Measurements from ENCODE around the gene DTX3. TPM values are rescaled to one million over a fixed set of nuclear protein-coding genes. Genes with fewer than 3 reads are reported as not detected.
"Not testable (repeated sequence)": the region's sequence is repeated elsewhere in the genome, so short reads cannot be mapped to it uniquely, and the experiment has no call there.

The DTX3 gene
- total RNA-seq, 1 donor from 2014 or later, result 88.3 TPM

GRCh38 chr12:57640175-57641042 lies 35.8 kb downstream of the DTX3 start:
- Mint-ChIP-seq H3K9me3 (no peaks in the 10 kb centered on the region), H3K27me3 (ENCODE audit: low read depth) (peaks cover 51% of the 10 kb centered on the region), H3K36me3 (peaks cover 2% of the 10 kb centered on the region), H3K4me3 (no peak overlapping the region), H3K4me1 (no peaks in the 10 kb centered on the region), H3K27ac (no peak overlapping the region)
- no peak for TF ChIP-seq CTCF (IDR thresholded peaks at IDR 0.05; ENCODE audit: unreplicated experiment)
- DNase-seq (ENCODE audit: low spot score in 2 of 2, unreplicated experiment in 2 of 2), result no peak

GRCh38 chr12:57641699-57642442 lies 37.2 kb downstream of the DTX3 start:
- Mint-ChIP-seq H3K4me1 (no peaks in the 10 kb centered on the region), H3K27me3 (ENCODE audit: low read depth) (peaks cover 47% of the 10 kb centered on the region), H3K27ac (no peak overlapping the region), H3K4me3 (no peak overlapping the region), H3K9me3 (no peaks in the 10 kb centered on the region), H3K36me3 (peaks cover 3% of the 10 kb centered on the region)
- TF ChIP-seq CTCF (IDR thresholded peaks at IDR 0.05; ENCODE audit: unreplicated experiment), result no peak
- no peak for DNase-seq (ENCODE audit: low spot score in 2 of 2, unreplicated experiment in 2 of 2)

- H3K27ac Mint-ChIP-seq; H3K9me3 Mint-ChIP-seq; H3K4me3 Mint-ChIP-seq; DNase-seq (ENCODE audit: low spot score in 2 of 2, unreplicated experiment in 2 of 2); H3K4me1 Mint-ChIP-seq; H3K36me3 Mint-ChIP-seq: not testable (repeated sequence)
- peaks cover 11% of the 10 kb centered on the region for H3K27me3 Mint-ChIP-seq (ENCODE audit: low read depth)
These were observed 41.5 kb downstream of the DTX3 start for GRCh38 chr12:57645990-57646658.

GRCh38 chr12:57646659-57647049 lies 42.0 kb downstream of the DTX3 start:
- not testable (repeated sequence) for H3K4me1 Mint-ChIP-seq; H3K9me3 Mint-ChIP-seq; H3K4me3 Mint-ChIP-seq; H3K27me3 Mint-ChIP-seq (ENCODE audit: low read depth); H3K36me3 Mint-ChIP-seq; H3K27ac Mint-ChIP-seq; DNase-seq (ENCODE audit: low spot score in 2 of 2, unreplicated experiment in 2 of 2)

GRCh38 chr12:57654042-57654441 lies 49.4 kb downstream of the DTX3 start:
- H3K4me3 Mint-ChIP-seq, result no peak overlapping the region
- no peak for TF ChIP-seq CTCF (IDR thresholded peaks at IDR 0.05; ENCODE audit: unreplicated experiment)
- H3K27ac Mint-ChIP-seq, result no peak overlapping the region
- peaks cover 14% of the 10 kb centered on the region for H3K9me3 Mint-ChIP-seq
- peaks cover 4% of the 10 kb centered on the region for H3K27me3 Mint-ChIP-seq (ENCODE audit: low read depth)
- no peaks in the 10 kb centered on the region for H3K36me3 Mint-ChIP-seq
- no peaks in the 10 kb centered on the region for H3K4me1 Mint-ChIP-seq
- no peak for DNase-seq (ENCODE audit: low spot score in 2 of 2, unreplicated experiment in 2 of 2)

GRCh38 chr12:57655541-57656240 lies 51.1 kb downstream of the DTX3 start:
- no peak overlapping the region for H3K27ac Mint-ChIP-seq
- H3K4me3 Mint-ChIP-seq, result no peak overlapping the region
- no peak for DNase-seq (ENCODE audit: low spot score in 2 of 2, unreplicated experiment in 2 of 2)
- H3K4me1 Mint-ChIP-seq, result no peaks in the 10 kb centered on the region
- no peak for TF ChIP-seq CTCF (IDR thresholded peaks at IDR 0.05; ENCODE audit: unreplicated experiment)
- H3K27me3 Mint-ChIP-seq (ENCODE audit: low read depth), result peaks cover 4% of the 10 kb centered on the region
- H3K9me3 Mint-ChIP-seq, result peaks cover 22% of the 10 kb centered on the region
- no peaks in the 10 kb centered on the region for H3K36me3 Mint-ChIP-seq

GRCh38 chr12:57656408-57656807 lies 51.8 kb downstream of the DTX3 start:
- H3K27me3 Mint-ChIP-seq (ENCODE audit: low read depth); H3K27ac Mint-ChIP-seq; H3K4me1 Mint-ChIP-seq; DNase-seq (ENCODE audit: low spot score in 2 of 2, unreplicated experiment in 2 of 2); H3K36me3 Mint-ChIP-seq; H3K4me3 Mint-ChIP-seq: not testable (repeated sequence)
- peaks cover 28% of the 10 kb centered on the region for H3K9me3 Mint-ChIP-seq

Data from mesothelial cell of epicardium (in vitro differentiated cells).